GM19351 (cell line): ENCODE data around the gene SAMD10.
"Not testable (repeated sequence)": the region's sequence is repeated elsewhere in the genome, so short reads cannot be mapped to it uniquely, and the experiment has no call there.

Experiments
- ATAC-seq: cut with Tn5 transposase; IDR thresholded peaks from one replicate; pipeline ENCODE4 v1.9.1; 2021; ENCODE audit warnings: mild to moderate bottlenecking, moderate library complexity; ENCODE audit not compliant: unreplicated experiment

Gene SAMD10

GRCh38 chr20:63969838-63970713 lies 9.4 kb downstream of the SAMD10 start, which contains the start of gene ZNF512B:
ZNF512B (minus strand) TSS chr20:63969930; CDS start chr20:63967950, 1,980 bp downstream.
- no peak for ATAC-seq

- ATAC-seq = no peak
Measured at GRCh38 chr20:63968928-63969760, 10.3 kb downstream of the SAMD10 start.

- no peak for ATAC-seq
Measured at GRCh38 chr20:63968136-63968927, 11.1 kb downstream of the SAMD10 start.

GRCh38 chr20:63967330-63968135 lies 11.9 kb downstream of the SAMD10 start:
- ATAC-seq = no peak

- no peak for ATAC-seq
Measured at GRCh38 chr20:63966944-63967322, 12.5 kb downstream of the SAMD10 start.

- no peak for ATAC-seq
Measured at GRCh38 chr20:63966172-63966943, 13.1 kb downstream of the SAMD10 start.

- no peak for ATAC-seq
Measured at GRCh38 chr20:63964412-63964811, 15.0 kb downstream of the SAMD10 start.

- ATAC-seq = no peak
Measured at GRCh38 chr20:63963784-63964301, 15.6 kb downstream of the SAMD10 start.

- ATAC-seq = no peak
Measured at GRCh38 chr20:63963348-63963741, 16.1 kb downstream of the SAMD10 start.

GRCh38 chr20:63962426-63963347 lies 16.8 kb downstream of the SAMD10 start:
- ATAC-seq = no peak

GRCh38 chr20:63961664-63962425 lies 17.6 kb downstream of the SAMD10 start:
- no peak for ATAC-seq

GRCh38 chr20:63960654-63961621 lies 18.5 kb downstream of the SAMD10 start:
- not testable (repeated sequence) for ATAC-seq

- ATAC-seq = no peak
Measured at GRCh38 chr20:63959699-63960075, 19.8 kb downstream of the SAMD10 start.

- ATAC-seq = no peak
Measured at GRCh38 chr20:63958964-63959698, 20.3 kb downstream of the SAMD10 start.

- no peak for ATAC-seq
Measured at GRCh38 chr20:63958471-63958870, 21.0 kb downstream of the SAMD10 start.
